K562 (cell line): Measurements from ENCODE around the gene IGSF23. TPM values are rescaled to one million over a fixed set of nuclear protein-coding genes. Genes with fewer than 3 reads are reported as not detected.

ENCODE experiments used
- ATAC-seq: fragments of 200-7000 bp; cut with Tn5 transposase; 3 replicates; pipeline ENCODE4 v1.9.1; 2020; ENCODE audit warnings: moderate library complexity
- BruUV-seq: library from RNA; stranded (reverse); fragments of 400-500 nt; replicated peaks from 2 replicates; lab custom pipeline; 2021; lab: Mats Ljungman, UMichigan
- CTCF ChIA-PET: fragments of 300-600 bp; formaldehyde crosslinking; extraction: SDS; loops from one replicate; lab custom pipeline; 2021; ENCODE audit warnings: low intra/inter-chr PET ratio; lab: Yijun Ruan, JAX
- POLR2A ChIA-PET: fragments of 300-600, 350-650 bp; sonication (Branson Sonifier 250); formaldehyde crosslinking; extraction: SDS; loops from one replicate; lab custom pipeline; 2021; ENCODE audit warnings: antibody characterized with exemption, inconsistent platforms; lab: Yijun Ruan, JAX
- DNase-seq, 4 experiments: peaks; one replicate each; pipeline versions ENCODE4 v3.0.0 to v3.0.0-alpha.2; 2011 to 2018; ENCODE audit warnings: low spot score in 3 of 4, mixed read lengths in 3 of 4; ENCODE audit errors: extremely low read depth in 1 of 4
- FAIRE-seq: peaks from 2 replicates; lab custom pipeline; 2011; peaks lifted over from hg19 to GRCh38; lab: Jason Lieb, UNC
- H2AFZ ChIP-seq: 2 replicates; pipeline ENCODE4 v1.6.0; 2011; ENCODE audit warnings: low read depth, low read length, control low read depth, inconsistent platforms
- H3K27ac ChIP-seq: fragments of 200-600 bp; 3 replicates; pipeline ENCODE4 v1.8.0; 2011; ENCODE audit warnings: low read depth, mild to moderate bottlenecking, control low read depth, inconsistent platforms, low read length, moderate library complexity, mixed read lengths; ENCODE audit errors: extremely low read depth
- H3K27me3 ChIP-seq, 2 experiments: fragments of 300-600 bp in 1 of 2; 2 replicates in 1 of 2; 3 replicates in 1 of 2; pipeline versions ENCODE4 v1.6.0 to v1.8.0; 2011; ENCODE audit warnings: inconsistent platforms in 2 of 2, low read length in 2 of 2, mild to moderate bottlenecking in 1 of 2, mixed read lengths in 1 of 2, moderate library complexity in 1 of 2; ENCODE audit not compliant: control insufficient read depth in 2 of 2, insufficient read depth in 2 of 2
- H3K36me3 ChIP-seq: fragments of 300-600 bp; 3 replicates; pipeline ENCODE4 v1.8.0; 2011; ENCODE audit warnings: mild to moderate bottlenecking, low read length, inconsistent platforms; ENCODE audit not compliant: control insufficient read depth, insufficient read depth
- H3K4me1 ChIP-seq, 2 experiments: fragments of 200-600 bp in 1 of 2; replicated peaks in 1 of 2; 2 replicates in 1 of 2; 3 replicates in 1 of 2; pipeline versions ENCODE4 v1.5.1 to v1.8.0; 2011; ENCODE audit warnings: inconsistent platforms in 2 of 2, low read length in 2 of 2, mild to moderate bottlenecking in 1 of 2, mixed read lengths in 1 of 2, moderate library complexity in 1 of 2; ENCODE audit not compliant: control insufficient read depth in 2 of 2, insufficient read depth in 2 of 2
- H3K4me2 ChIP-seq: 2 replicates; pipeline ENCODE4 v1.6.1; 2011; ENCODE audit warnings: low read length, control low read depth, inconsistent platforms, mixed read lengths; ENCODE audit not compliant: insufficient read depth
- H3K4me3 ChIP-seq: fragments of 200-600 bp; sonication (generic), shearing (Covaris generic); 2 replicates; pipeline ENCODE4 v1.5.1; 2016; ENCODE audit warnings: control low read depth, inconsistent platforms
- H3K79me2 ChIP-seq: fragments of 200-600 bp; 3 replicates; pipeline ENCODE4 v1.8.0; 2011; ENCODE audit warnings: low read length, inconsistent platforms; ENCODE audit not compliant: control insufficient read depth, insufficient read depth
- H3K9ac ChIP-seq, 2 experiments: 2 replicates each; pipeline versions ENCODE4 v1.6.0 to v1.6.1; 2011; ENCODE audit warnings: low read depth in 2 of 2, low read length in 2 of 2, control low read depth in 1 of 2, inconsistent platforms in 1 of 2, mild to moderate bottlenecking in 1 of 2, mixed read lengths in 1 of 2; ENCODE audit not compliant: insufficient read depth in 1 of 2
- H3K9me1 ChIP-seq: one replicate; pipeline ENCODE4 v1.6.0; 2011; ENCODE audit warnings: inconsistent platforms, mild to moderate bottlenecking, low read length, moderate library complexity; ENCODE audit not compliant: control insufficient read depth, insufficient read depth
- H3K9me3 ChIP-seq: replicated peaks from 2 replicates; pipeline ENCODE4 v1.5.1; 2011; ENCODE audit warnings: low read depth, low read length, inconsistent platforms; ENCODE audit not compliant: control insufficient read depth, insufficient read depth
- H4K20me1 ChIP-seq: replicated peaks from 2 replicates; pipeline ENCODE4 v1.6.1; 2011; ENCODE audit warnings: low read length, inconsistent platforms, mixed read lengths; ENCODE audit not compliant: control insufficient read depth, insufficient read depth
- ARHGAP35 ChIP-seq: fragments of 450-650 bp; IDR thresholded peaks from 2 replicates; pipeline ENCODE4 v1.6.1; 2018; ENCODE audit not compliant: partially characterized antibody
- BCOR ChIP-seq: fragments of 450-650 bp; IDR thresholded peaks from 2 replicates; pipeline ENCODE4 v1.6.1; 2016
- E2F3 ChIP-seq: fragments of 250-450 bp; sonication (Bioruptor Pico); IDR thresholded peaks from 2 replicates; pipeline ENCODE4 v1.4.0; 2020; ENCODE audit warnings: mild to moderate bottlenecking
- MTF1 ChIP-seq: fragments of 250-450 bp; sonication (Bioruptor Pico); IDR thresholded peaks from 2 replicates; pipeline ENCODE4 v1.9.0; 2021; ENCODE audit warnings: moderate library complexity, mild to moderate bottlenecking, inconsistent platforms, borderline replicate concordance
- PYGO2 ChIP-seq: fragments of 450-650 bp; IDR thresholded peaks from 2 replicates; pipeline ENCODE4 v1.6.1; 2016; ENCODE audit warnings: mild to moderate bottlenecking, missing genetic modification characterization, moderate library complexity, missing compliant biosample characterization
- RBM25 ChIP-seq: fragments of 200-400 bp; formaldehyde crosslinking; IDR thresholded peaks from 2 replicates; pipeline ENCODE4 v1.6.1; 2018; ENCODE audit warnings: low read length, low read depth, moderate library complexity; ENCODE audit not compliant: severe bottlenecking
- RFX7 ChIP-seq: fragments of 250-450 bp; sonication (Bioruptor Pico); IDR thresholded peaks from 2 replicates; pipeline ENCODE4 v1.5.1; 2021; ENCODE audit warnings: mild to moderate bottlenecking
- SAFB ChIP-seq: fragments of 200-400 bp; formaldehyde crosslinking; IDR thresholded peaks from 2 replicates; pipeline ENCODE4 v1.6.1; 2017; ENCODE audit warnings: low read depth, low read length, borderline replicate concordance
- TAL1 ChIP-seq: fragments of 450-650 bp; IDR thresholded peaks from 2 replicates; pipeline ENCODE4 v1.6.1; 2016; ENCODE audit warnings: mild to moderate bottlenecking
- TCFL5 ChIP-seq: fragments of 250-450 bp; sonication (Bioruptor Pico); conservative IDR thresholded peaks from 2 replicates; pipeline ENCODE4 v1.6.1; 2021; ENCODE audit warnings: mild to moderate bottlenecking, moderate library complexity, matching md5 sums
- ZNF133 ChIP-seq: fragments of 250-450 bp; sonication (Bioruptor Pico); IDR thresholded peaks from 2 replicates; pipeline ENCODE4 v1.4.0; 2020; ENCODE audit warnings: mild to moderate bottlenecking
- ZNF395 ChIP-seq: fragments of 200-800 bp; sonication (Bioruptor generic); IDR thresholded peaks from 2 replicates; pipeline ENCODE4 v1.6.1; 2017; ENCODE audit warnings: missing genetic modification characterization, missing compliant biosample characterization
- ZNF57 ChIP-seq: fragments of 450-650 bp; formaldehyde crosslinking; IDR thresholded peaks from 2 replicates; pipeline ENCODE4 v1.4.0; 2020; ENCODE audit warnings: mild to moderate bottlenecking, moderate library complexity
- ZNF77 ChIP-seq: fragments of 250-450 bp; sonication (Bioruptor Pico); IDR thresholded peaks from 2 replicates; pipeline ENCODE4 v1.5.0; 2020
- in situ Hi-C: fragments of 300-500 bp; cut with MboI; formaldehyde crosslinking; loops from 4 replicates; pipeline ENCODE4 v1.15.0; 2018; ENCODE audit warnings: inconsistent platforms, mixed read lengths
- intact Hi-C: fragments of 100-400 bp; cut with micrococcal nuclease; formaldehyde crosslinking; loops from 2 replicates; pipeline ENCODE4 v1.14.2; 2022
- polyA plus RNA-seq, 8 experiments: library from polyadenylated mRNA; depleted of rRNA in 4 of 8; stranded (reverse) in 5 of 8; unstranded in 3 of 8; fragments of >200 nt; fragmentation: Nextera tagmentation in 2 of 8; fragmentation: Illumina TruSeq in 1 of 8; extraction: Ambion mirVana in 2 of 8; extraction: Trizol in 1 of 8; gene quantifications; 2 replicates each; pipeline versions ENCODE4 v1.2.1 to v1.2.3, GENCODE V29; 2011 to 2014; ENCODE audit warnings: inconsistent platforms in 1 of 8, missing spikeins in 1 of 8
- total RNA-seq, 7 experiments: library from RNA; depleted of rRNA in 6 of 7; stranded (reverse); fragments of >200 nt in 6 of 7; fragmentation: Illumina TruSeq in 2 of 7; extraction: Trizol in 2 of 7; gene quantifications; 2 replicates each; pipeline versions ENCODE4 v1.2.1 to v1.2.3, GENCODE V29; 2011 to 2021; ENCODE audit warnings: low replicate concordance in 1 of 7
- TF ChIP-seq, protein P1 (sequence below): fragments of 250-450 bp; sonication (Bioruptor Pico); IDR thresholded peaks from 2 replicates; pipeline ENCODE4 v1.5.0; 2021; ENCODE audit warnings: mild to moderate bottlenecking, borderline replicate concordance
- TF ChIP-seq, protein P2 (sequence below): fragments of 250-450 bp; sonication (Bioruptor Pico); IDR thresholded peaks from 2 replicates; pipeline ENCODE4 v1.5.0; 2022; ENCODE audit warnings: mild to moderate bottlenecking

The IGSF23 gene
- total and polyA plus RNA-seq, 9 of the 15 experiments (the other 6 are each of a cell fraction or from before 2014, with no cell fraction given): not detected

GRCh38 chr19:44597131-44597491 lies 16.3 kb upstream of the IGSF23 start (continued):
- TF ChIP-seq, protein P1, sequence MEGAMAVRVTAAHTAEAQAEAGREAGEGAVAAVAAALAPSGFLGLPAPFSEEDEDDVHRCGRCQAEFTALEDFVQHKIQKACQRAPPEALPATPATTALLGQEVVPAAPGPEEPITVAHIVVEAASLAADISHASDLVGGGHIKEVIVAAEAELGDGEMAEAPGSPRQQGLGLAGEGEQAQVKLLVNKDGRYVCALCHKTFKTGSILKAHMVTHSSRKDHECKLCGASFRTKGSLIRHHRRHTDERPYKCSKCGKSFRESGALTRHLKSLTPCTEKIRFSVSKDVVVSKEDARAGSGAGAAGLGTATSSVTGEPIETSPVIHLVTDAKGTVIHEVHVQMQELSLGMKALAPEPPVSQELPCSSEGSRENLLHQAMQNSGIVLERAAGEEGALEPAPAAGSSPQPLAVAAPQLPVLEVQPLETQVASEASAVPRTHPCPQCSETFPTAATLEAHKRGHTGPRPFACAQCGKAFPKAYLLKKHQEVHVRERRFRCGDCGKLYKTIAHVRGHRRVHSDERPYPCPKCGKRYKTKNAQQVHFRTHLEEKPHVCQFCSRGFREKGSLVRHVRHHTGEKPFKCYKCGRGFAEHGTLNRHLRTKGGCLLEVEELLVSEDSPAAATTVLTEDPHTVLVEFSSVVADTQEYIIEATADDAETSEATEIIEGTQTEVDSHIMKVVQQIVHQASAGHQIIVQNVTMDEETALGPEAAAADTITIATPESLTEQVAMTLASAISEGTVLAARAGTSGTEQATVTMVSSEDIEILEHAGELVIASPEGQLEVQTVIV (CRISPR knock-in tag): no peak
- TF ChIP-seq TAL1 (no peak), SAFB (no peak)
- TF ChIP-seq, protein P2, sequence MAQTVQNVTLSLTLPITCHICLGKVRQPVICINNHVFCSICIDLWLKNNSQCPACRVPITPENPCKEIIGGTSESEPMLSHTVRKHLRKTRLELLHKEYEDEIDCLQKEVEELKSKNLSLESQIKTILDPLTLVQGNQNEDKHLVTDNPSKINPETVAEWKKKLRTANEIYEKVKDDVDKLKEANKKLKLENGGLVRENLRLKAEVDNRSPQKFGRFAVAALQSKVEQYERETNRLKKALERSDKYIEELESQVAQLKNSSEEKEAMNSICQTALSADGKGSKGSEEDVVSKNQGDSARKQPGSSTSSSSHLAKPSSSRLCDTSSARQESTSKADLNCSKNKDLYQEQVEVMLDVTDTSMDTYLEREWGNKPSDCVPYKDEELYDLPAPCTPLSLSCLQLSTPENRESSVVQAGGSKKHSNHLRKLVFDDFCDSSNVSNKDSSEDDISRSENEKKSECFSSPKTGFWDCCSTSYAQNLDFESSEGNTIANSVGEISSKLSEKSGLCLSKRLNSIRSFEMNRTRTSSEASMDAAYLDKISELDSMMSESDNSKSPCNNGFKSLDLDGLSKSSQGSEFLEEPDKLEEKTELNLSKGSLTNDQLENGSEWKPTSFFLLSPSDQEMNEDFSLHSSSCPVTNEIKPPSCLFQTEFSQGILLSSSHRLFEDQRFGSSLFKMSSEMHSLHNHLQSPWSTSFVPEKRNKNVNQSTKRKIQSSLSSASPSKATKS (CRISPR knock-in tag): no peak

GRCh38 chr19:44598355-44598754 lies 15.0 kb upstream of the IGSF23 start:
- no peaks in the 10 kb centered on the region for H3K79me2 ChIP-seq
- no peak overlapping the region for H3K4me2 ChIP-seq
- no peak overlapping the region for H2AFZ ChIP-seq
- TF ChIP-seq TCFL5 (no peak), E2F3 (CRISPR knock-in tag) (no peak), ARHGAP35 (no peak), ZNF77 (CRISPR knock-in tag) (no peak), RBM25 (peak; percentile 93), ZNF133 (CRISPR knock-in tag) (no peak), ZNF57 (CRISPR knock-in tag) (no peak), BCOR (peak; percentile 72; the same call in 1 of the 2 replicates), PYGO2 (tag) (no peak), ZNF395 (0 out of 2 replicates have a peak, but pooled peaks have one; percentile 34), RFX7 (no peak), MTF1 (CRISPR knock-in tag) (no peak)
- no peak for DNase-seq
- no TSS peak for BruUV-seq
- H3K4me1 ChIP-seq: peaks cover 10 to 12% of the 10 kb centered on the region in 2 experiments; a peak in 4 of 5 replicates
- H3K36me3 ChIP-seq: no peaks in the 10 kb centered on the region
- no peak for ATAC-seq
- no peak overlapping the region for H3K9ac ChIP-seq
- in situ Hi-C loops (no loop called here), intact Hi-C loops (no loop called here)
- POLR2A ChIA-PET: no interaction called here
- CTCF ChIA-PET: no interaction called here
- no peak for FAIRE-seq
- H3K27me3 ChIP-seq: peaks cover 2 to 6% of the 10 kb centered on the region in 2 experiments; a peak in 4 of 5 replicates
- no peak overlapping the region for H3K4me3 ChIP-seq
- no peak overlapping the region for H3K27ac ChIP-seq
- no peaks in the 10 kb centered on the region; the same call in 1 of the 2 replicates for H4K20me1 ChIP-seq
- H3K9me1 ChIP-seq: no peaks in the 10 kb centered on the region
- no peaks in the 10 kb centered on the region for H3K9me3 ChIP-seq
